NCI-H146 treated with DMSO at 0.1 percent for 48 hours (cell line): Measurements from ENCODE around the gene PIGZ.
"Not testable (repeated sequence)": the region's sequence is repeated elsewhere in the genome, so short reads cannot be mapped to it uniquely, and the experiment has no call there.

Experiments used
- DNase-seq: peaks from one replicate; lab custom pipeline; 2025; ENCODE audit not compliant: unreplicated experiment; lab: John Stamatoyannopoulos, UW

Gene PIGZ

GRCh38 chr3:196951371-196951770 lies 17.3 kb downstream of the PIGZ start:
- no peak for DNase-seq

- DNase-seq: no peak
Measured at GRCh38 chr3:196949750-196950149, 18.9 kb downstream of the PIGZ start.

GRCh38 chr3:196949285-196949619 lies 19.4 kb downstream of the PIGZ start:
- DNase-seq: no peak

GRCh38 chr3:196948442-196949284 lies 20.0 kb downstream of the PIGZ start:
- no peak for DNase-seq

- DNase-seq: no peak
Measured at GRCh38 chr3:196947860-196948441, 20.7 kb downstream of the PIGZ start.

- no peak for DNase-seq
Measured at GRCh38 chr3:196947136-196947859, 21.3 kb downstream of the PIGZ start.

- not testable (repeated sequence) for DNase-seq
Measured at GRCh38 chr3:196944037-196944790, 24.4 kb downstream of the PIGZ start.

GRCh38 chr3:196942915-196943277 lies 25.7 kb downstream of the PIGZ start:
- no peak for DNase-seq

GRCh38 chr3:196942226-196942914 lies 26.3 kb downstream of the PIGZ start, which contains the start of gene NCBP2:
NCBP2 (minus strand) TSS chr3:196942528; CDS start chr3:196942503, 25 bp downstream.
- DNase-seq: peak; percentile 85

GRCh38 chr3:196941729-196942225 lies 26.9 kb downstream of the PIGZ start:
- DNase-seq: no peak

- no peak for DNase-seq
Measured at GRCh38 chr3:196938576-196938975, 30.1 kb downstream of the PIGZ start.

- DNase-seq: no peak
Measured at GRCh38 chr3:196938124-196938523, 30.5 kb downstream of the PIGZ start.

GRCh38 chr3:196936288-196936687 lies 32.3 kb downstream of the PIGZ start:
- DNase-seq: no peak

- DNase-seq: no peak
Measured at GRCh38 chr3:196932600-196932999, 36.0 kb downstream of the PIGZ start.

- DNase-seq: no peak
Measured at GRCh38 chr3:196931828-196932587, 36.6 kb downstream of the PIGZ start.

GRCh38 chr3:196931157-196931556 lies 37.5 kb downstream of the PIGZ start:
- DNase-seq: no peak

GRCh38 chr3:196927571-196928453 lies 40.8 kb downstream of the PIGZ start:
- DNase-seq: no peak

- DNase-seq: no peak
Measured at GRCh38 chr3:196920733-196921132, 47.9 kb downstream of the PIGZ start.

GRCh38 chr3:196918968-196919367 lies 49.7 kb downstream of the PIGZ start:
- peak; percentile 23 for DNase-seq
